ENCODE results near the gene LSMEM2. TPM values are rescaled to one million over a fixed set of nuclear protein-coding genes. Genes with fewer than 3 reads are reported as not detected.

LSMEM2 gene
- total and polyA plus RNA-seq, 9 of the 15 experiments (the other 6 are each of a cell fraction or from before 2014, with no cell fraction given), result not detected

DNA sequence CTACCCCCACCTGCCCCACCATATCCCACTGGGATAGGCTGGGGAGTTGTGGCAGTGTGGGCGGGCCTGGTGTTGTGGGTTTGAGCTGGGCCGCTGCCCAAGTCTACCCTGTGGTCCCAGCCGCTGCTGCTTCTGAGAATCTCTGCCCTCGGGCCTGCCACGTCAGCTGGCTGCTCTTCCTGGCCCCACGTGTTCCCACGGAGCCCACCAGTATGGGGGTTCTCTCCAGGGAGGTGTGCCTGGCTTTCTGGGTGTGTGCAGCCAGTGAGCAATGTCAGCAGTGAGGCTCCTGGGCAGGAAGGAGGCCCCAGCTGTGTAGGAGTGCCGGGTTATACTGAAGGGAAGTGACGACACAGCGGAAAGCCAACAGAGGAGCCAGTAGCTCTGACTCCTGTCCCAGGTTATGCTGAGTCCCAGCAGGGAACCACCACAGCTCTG is 32.4 kb upstream of the LSMEM2 start (continued):
- TF ChIP-seq, protein P1, sequence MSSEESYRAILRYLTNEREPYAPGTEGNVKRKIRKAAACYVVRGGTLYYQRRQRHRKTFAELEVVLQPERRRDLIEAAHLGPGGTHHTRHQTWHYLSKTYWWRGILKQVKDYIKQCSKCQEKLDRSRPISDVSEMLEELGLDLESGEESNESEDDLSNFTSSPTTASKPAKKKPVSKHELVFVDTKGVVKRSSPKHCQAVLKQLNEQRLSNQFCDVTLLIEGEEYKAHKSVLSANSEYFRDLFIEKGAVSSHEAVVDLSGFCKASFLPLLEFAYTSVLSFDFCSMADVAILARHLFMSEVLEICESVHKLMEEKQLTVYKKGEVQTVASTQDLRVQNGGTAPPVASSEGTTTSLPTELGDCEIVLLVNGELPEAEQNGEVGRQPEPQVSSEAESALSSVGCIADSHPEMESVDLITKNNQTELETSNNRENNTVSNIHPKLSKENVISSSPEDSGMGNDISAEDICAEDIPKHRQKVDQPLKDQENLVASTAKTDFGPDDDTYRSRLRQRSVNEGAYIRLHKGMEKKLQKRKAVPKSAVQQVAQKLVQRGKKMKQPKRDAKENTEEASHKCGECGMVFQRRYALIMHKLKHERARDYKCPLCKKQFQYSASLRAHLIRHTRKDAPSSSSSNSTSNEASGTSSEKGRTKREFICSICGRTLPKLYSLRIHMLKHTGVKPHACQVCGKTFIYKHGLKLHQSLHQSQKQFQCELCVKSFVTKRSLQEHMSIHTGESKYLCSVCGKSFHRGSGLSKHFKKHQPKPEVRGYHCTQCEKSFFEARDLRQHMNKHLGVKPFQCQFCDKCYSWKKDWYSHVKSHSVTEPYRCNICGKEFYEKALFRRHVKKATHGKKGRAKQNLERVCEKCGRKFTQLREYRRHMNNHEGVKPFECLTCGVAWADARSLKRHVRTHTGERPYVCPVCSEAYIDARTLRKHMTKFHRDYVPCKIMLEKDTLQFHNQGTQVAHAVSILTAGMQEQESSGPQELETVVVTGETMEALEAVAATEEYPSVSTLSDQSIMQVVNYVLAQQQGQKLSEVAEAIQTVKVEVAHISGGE (CRISPR knock-in tag; IDR thresholded peaks at IDR 0.05), result peak in 1 of 3 experiments; percentile 43; a peak in 1 of 6 replicates
- TF ChIP-seq JUN (IDR thresholded peaks at IDR 0.05; ENCODE audit: borderline replicate concordance, low read depth, low read length) (no peak), JUN (CRISPR knock-in tag; IDR thresholded peaks at IDR 0.05; ENCODE audit: borderline replicate concordance) (no peak), ZNF316 (IDR thresholded peaks at IDR 0.05) (peak; percentile 60), TAF1 (IDR thresholded peaks at IDR 0.05; ENCODE audit: control insufficient read depth, extremely low read depth, insufficient read depth, low read length, severe bottlenecking) (peak; percentile 34), PHTF2 (CRISPR knock-in tag; IDR thresholded peaks at IDR 0.05) (no peak), HNRNPLL (IDR thresholded peaks at IDR 0.05; ENCODE audit: low read depth, low read length, poor library complexity, severe bottlenecking) (no peak), ZKSCAN1 (IDR thresholded peaks at IDR 0.05; ENCODE audit: low read depth, low read length) (no peak), ZNF165 (CRISPR knock-in tag; IDR thresholded peaks at IDR 0.05; ENCODE audit: borderline replicate concordance) (no peak), TRIM28 (IDR thresholded peaks at IDR 0.05) (no peak), POLR2H (tag; IDR thresholded peaks at IDR 0.05; ENCODE audit: low read depth) (no peak), PML (IDR thresholded peaks at IDR 0.05; ENCODE audit: low read length) (no peak), ZNF717 (CRISPR knock-in tag; IDR thresholded peaks at IDR 0.05) (no peak), CBFA2T3 (IDR thresholded peaks at IDR 0.05) (no peak; the same call in 1 of the 2 replicates), ETV1 (tag; conservative IDR thresholded peaks at IDR 0.05; ENCODE audit: low read depth) (0 out of 2 replicates have a peak, but pooled peaks have one; percentile 21), CCAR2 (IDR thresholded peaks at IDR 0.05; ENCODE audit: low read depth, low read length) (no peak), NCOA2 (IDR thresholded peaks at IDR 0.05; ENCODE audit: partially characterized antibody in 2 of 2) (no peak), PPARD (CRISPR knock-in tag; IDR thresholded peaks at IDR 0.05) (no peak), KAT2B (IDR thresholded peaks at IDR 0.05; ENCODE audit: low read depth, low read length) (no peak), RNF2 (IDR thresholded peaks at IDR 0.05) (no peak)
- TF ChIP-seq, protein P2, sequence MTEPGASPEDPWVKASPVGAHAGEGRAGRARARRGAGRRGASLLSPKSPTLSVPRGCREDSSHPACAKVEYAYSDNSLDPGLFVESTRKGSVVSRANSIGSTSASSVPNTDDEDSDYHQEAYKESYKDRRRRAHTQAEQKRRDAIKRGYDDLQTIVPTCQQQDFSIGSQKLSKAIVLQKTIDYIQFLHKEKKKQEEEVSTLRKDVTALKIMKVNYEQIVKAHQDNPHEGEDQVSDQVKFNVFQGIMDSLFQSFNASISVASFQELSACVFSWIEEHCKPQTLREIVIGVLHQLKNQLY (CRISPR knock-in tag; conservative IDR thresholded peaks at IDR 0.05), result no peak
- TF ChIP-seq, protein P3, sequence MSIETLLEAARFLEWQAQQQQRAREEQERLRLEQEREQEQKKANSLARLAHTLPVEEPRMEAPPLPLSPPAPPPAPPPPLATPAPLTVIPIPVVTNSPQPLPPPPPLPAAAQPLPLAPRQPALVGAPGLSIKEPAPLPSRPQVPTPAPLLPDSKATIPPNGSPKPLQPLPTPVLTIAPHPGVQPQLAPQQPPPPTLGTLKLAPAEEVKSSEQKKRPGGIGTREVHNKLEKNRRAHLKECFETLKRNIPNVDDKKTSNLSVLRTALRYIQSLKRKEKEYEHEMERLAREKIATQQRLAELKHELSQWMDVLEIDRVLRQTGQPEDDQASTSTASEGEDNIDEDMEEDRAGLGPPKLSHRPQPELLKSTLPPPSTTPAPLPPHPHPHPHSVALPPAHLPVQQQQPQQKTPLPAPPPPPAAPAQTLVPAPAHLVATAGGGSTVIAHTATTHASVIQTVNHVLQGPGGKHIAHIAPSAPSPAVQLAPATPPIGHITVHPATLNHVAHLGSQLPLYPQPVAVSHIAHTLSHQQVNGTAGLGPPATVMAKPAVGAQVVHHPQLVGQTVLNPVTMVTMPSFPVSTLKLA (conservative IDR thresholded peaks at IDR 0.05), result peak in 1 of 2 experiments; percentile 60; a peak in 1 of 4 replicates
- TF ChIP-seq, protein P4, sequence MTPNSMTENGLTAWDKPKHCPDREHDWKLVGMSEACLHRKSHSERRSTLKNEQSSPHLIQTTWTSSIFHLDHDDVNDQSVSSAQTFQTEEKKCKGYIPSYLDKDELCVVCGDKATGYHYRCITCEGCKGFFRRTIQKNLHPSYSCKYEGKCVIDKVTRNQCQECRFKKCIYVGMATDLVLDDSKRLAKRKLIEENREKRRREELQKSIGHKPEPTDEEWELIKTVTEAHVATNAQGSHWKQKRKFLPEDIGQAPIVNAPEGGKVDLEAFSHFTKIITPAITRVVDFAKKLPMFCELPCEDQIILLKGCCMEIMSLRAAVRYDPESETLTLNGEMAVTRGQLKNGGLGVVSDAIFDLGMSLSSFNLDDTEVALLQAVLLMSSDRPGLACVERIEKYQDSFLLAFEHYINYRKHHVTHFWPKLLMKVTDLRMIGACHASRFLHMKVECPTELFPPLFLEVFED (CRISPR knock-in tag; conservative IDR thresholded peaks at IDR 0.05), result no peak
